ENCODE measurements around the gene ST8SIA4.

Gene ST8SIA4

DNA sequence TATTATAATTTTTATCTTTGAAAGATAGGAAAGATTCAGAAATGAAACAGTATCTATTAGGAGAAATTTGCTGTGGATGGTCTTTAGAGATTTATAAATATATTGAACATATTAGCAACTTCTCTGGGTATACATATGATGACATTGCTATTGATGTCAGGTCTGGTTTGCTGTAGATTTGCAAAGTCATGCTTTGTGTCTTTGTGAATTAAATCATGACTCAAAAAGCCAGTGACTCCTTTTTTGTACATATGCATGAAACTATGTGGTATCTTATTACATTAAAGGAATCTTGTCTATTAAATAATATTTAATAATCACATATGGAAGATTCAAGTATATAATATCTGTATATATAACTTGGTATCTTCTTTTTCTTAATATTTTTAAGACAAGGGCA lies 141.9 kb downstream of the ST8SIA4 start:
- ChIA-PET POLR2A (no interaction called here), CTCF (no interaction called here)
- no peak for DNase-seq (ENCODE audit: extremely low spot score)
- TF ChIP-seq LEF1 (IDR thresholded peaks at IDR 0.05; ENCODE audit: borderline replicate concordance) (no peak), L3MBTL2 (conservative IDR thresholded peaks at IDR 0.05) (no peak), CTBP1 (IDR thresholded peaks at IDR 0.05; ENCODE audit: borderline replicate concordance) (no peak), ELF4 (IDR thresholded peaks at IDR 0.05) (no peak), FOXM1 (IDR thresholded peaks at IDR 0.05; ENCODE audit: borderline replicate concordance) (no peak), ZNF384 (IDR thresholded peaks at IDR 0.05) (no peak), HDGF (IDR thresholded peaks at IDR 0.05; ENCODE audit: borderline replicate concordance) (no peak), TARDBP (IDR thresholded peaks at IDR 0.05) (no peak), BHLHE40 (IDR thresholded peaks at IDR 0.05; ENCODE audit: borderline replicate concordance) (no peak), NFRKB (IDR thresholded peaks at IDR 0.05) (no peak), ARNT (IDR thresholded peaks at IDR 0.05) (no peak), PKNOX1 (IDR thresholded peaks at IDR 0.05) (no peak), FOXK2 (IDR thresholded peaks at IDR 0.05) (no peak), SUZ12 (IDR thresholded peaks at IDR 0.05) (no peak)

GRCh38 chr5:100760688-100761087 lies 142.4 kb downstream of the ST8SIA4 start:
- CTCF ChIA-PET = no interaction called here
- TF ChIP-seq HDGF (IDR thresholded peaks at IDR 0.05; ENCODE audit: borderline replicate concordance) (no peak), FOXM1 (IDR thresholded peaks at IDR 0.05; ENCODE audit: borderline replicate concordance) (no peak), PKNOX1 (IDR thresholded peaks at IDR 0.05) (no peak), FOXA1 (IDR thresholded peaks at IDR 0.05) (no peak), ARNT (IDR thresholded peaks at IDR 0.05) (no peak), CTBP1 (IDR thresholded peaks at IDR 0.05; ENCODE audit: borderline replicate concordance) (no peak), ELF4 (IDR thresholded peaks at IDR 0.05) (no peak), FOXK2 (IDR thresholded peaks at IDR 0.05) (no peak), L3MBTL2 (conservative IDR thresholded peaks at IDR 0.05) (no peak), LEF1 (IDR thresholded peaks at IDR 0.05; ENCODE audit: borderline replicate concordance) (no peak), BHLHE40 (IDR thresholded peaks at IDR 0.05; ENCODE audit: borderline replicate concordance) (no peak), TARDBP (IDR thresholded peaks at IDR 0.05) (no peak)
- POLR2A ChIA-PET = no interaction called here
- DNase-seq (ENCODE audit: extremely low spot score) = no peak

DNA sequence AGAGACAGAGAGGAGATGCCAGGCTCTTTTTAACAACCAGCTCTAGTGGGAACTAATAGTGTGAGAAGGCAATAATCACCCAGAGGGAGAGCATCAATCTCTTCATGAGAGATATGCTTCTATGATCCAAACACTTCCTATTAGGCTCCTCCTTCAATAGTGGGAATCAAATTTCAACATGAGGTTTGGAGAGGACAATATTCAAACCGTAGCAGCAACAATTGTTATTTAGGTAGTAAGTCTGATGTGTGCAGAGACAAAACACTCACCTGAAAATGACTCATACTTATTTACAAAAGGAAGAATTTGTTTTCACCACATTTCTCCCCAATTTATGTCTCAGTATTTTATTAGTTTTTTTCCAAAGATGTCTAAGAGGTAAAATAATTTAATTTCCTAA lies 144.3 kb downstream of the ST8SIA4 start:
- no peak for TF ChIP-seq HDGF (IDR thresholded peaks at IDR 0.05; ENCODE audit: borderline replicate concordance)
- no peak for TF ChIP-seq CTBP1 (IDR thresholded peaks at IDR 0.05; ENCODE audit: borderline replicate concordance)
- TF ChIP-seq SUZ12 (IDR thresholded peaks at IDR 0.05) = no peak
- no peak for TF ChIP-seq TARDBP (IDR thresholded peaks at IDR 0.05)
- TF ChIP-seq PKNOX1 (IDR thresholded peaks at IDR 0.05) = no peak
- no peak for TF ChIP-seq NFRKB (IDR thresholded peaks at IDR 0.05)
- TF ChIP-seq FOXK2 (IDR thresholded peaks at IDR 0.05) = no peak
- no peak for TF ChIP-seq BHLHE40 (IDR thresholded peaks at IDR 0.05; ENCODE audit: borderline replicate concordance)
- no peak for TF ChIP-seq ELF4 (IDR thresholded peaks at IDR 0.05)
- TF ChIP-seq SP1 (IDR thresholded peaks at IDR 0.05) = no peak
- no peak for TF ChIP-seq FOXA1 (IDR thresholded peaks at IDR 0.05)
- TF ChIP-seq ARNT (IDR thresholded peaks at IDR 0.05) = no peak
- no peak for TF ChIP-seq LEF1 (IDR thresholded peaks at IDR 0.05; ENCODE audit: borderline replicate concordance)
- no peak for TF ChIP-seq FOXM1 (IDR thresholded peaks at IDR 0.05; ENCODE audit: borderline replicate concordance)
- no peak for TF ChIP-seq ZNF384 (IDR thresholded peaks at IDR 0.05)
- ChIA-PET CTCF (no interaction called here), POLR2A (no interaction called here)
- DNase-seq (ENCODE audit: extremely low spot score) = no peak

GRCh38 chr5:100758306-100758705 lies 144.8 kb downstream of the ST8SIA4 start:
- no peak for DNase-seq (ENCODE audit: extremely low spot score)
- POLR2A ChIA-PET = no interaction called here
- TF ChIP-seq LEF1 (IDR thresholded peaks at IDR 0.05; ENCODE audit: borderline replicate concordance) = no peak
- TF ChIP-seq HDGF (IDR thresholded peaks at IDR 0.05; ENCODE audit: borderline replicate concordance) = no peak
- no peak for TF ChIP-seq FOXM1 (IDR thresholded peaks at IDR 0.05; ENCODE audit: borderline replicate concordance)
- TF ChIP-seq SP1 (IDR thresholded peaks at IDR 0.05) = no peak
- TF ChIP-seq FOXA1 (IDR thresholded peaks at IDR 0.05) = no peak
- CTCF ChIA-PET = interaction anchor here (0.7 kb wide), 1 partner anchor 219 kb away, joined by 3 read pairs; no protein-coding TSS in a partner anchor

DNA sequence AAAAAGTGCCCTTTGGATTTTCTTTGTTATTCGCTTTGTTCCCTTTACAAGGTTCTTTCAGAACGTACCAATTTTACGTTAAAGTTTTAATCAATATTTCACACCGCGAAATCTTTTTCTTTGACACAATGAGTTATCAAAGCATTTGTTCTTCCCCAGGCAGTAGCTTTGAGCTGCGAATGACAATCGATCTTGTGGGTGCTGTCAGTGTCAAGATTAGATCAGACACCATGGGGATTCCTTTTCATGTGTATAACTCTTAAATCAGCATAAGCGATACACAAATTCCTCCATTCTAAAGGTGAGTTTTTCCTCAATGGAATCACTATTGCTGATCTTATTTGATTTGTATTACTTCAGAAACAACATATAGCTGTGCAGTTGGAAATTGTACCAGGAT lies 145.5 kb downstream of the ST8SIA4 start:
- CTCF ChIA-PET = interaction anchor here (0.7 kb wide), 1 partner anchor 219 kb away, joined by 3 read pairs; no protein-coding TSS in a partner anchor
- TF ChIP-seq ZNF384 (IDR thresholded peaks at IDR 0.05) (no peak), TARDBP (IDR thresholded peaks at IDR 0.05) (no peak), LEF1 (IDR thresholded peaks at IDR 0.05; ENCODE audit: borderline replicate concordance) (no peak), SP1 (IDR thresholded peaks at IDR 0.05) (no peak)
- DNase-seq (ENCODE audit: extremely low spot score) = no peak
- POLR2A ChIA-PET = no interaction called here
